ENCODE data around the gene NOL12.

GRCh38 chr22:37708580-37709444 lies 22.7 kb downstream of the NOL12 start:
- no peak for TF ChIP-seq POLR2AphosphoS5 (IDR thresholded peaks at IDR 0.05; ENCODE audit: low read depth, low read length)
- no peak for TF ChIP-seq CTCF (IDR thresholded peaks at IDR 0.05 in 2 of 3, conservative IDR thresholded peaks at IDR 0.05 in 1 of 3; ENCODE audit: borderline replicate concordance in 1 of 3, insufficient read depth in 1 of 3, low read depth in 2 of 3, low read length in 2 of 3)
- TF ChIP-seq CBX3 (IDR thresholded peaks at IDR 0.05; ENCODE audit: low read depth): no peak

All from HCT116 (cell line).